Caco-2 (cell line): ENCODE measurements around the gene MAPT. TPM values are rescaled to one million over a fixed set of nuclear protein-coding genes. Genes with fewer than 3 reads are reported as not detected.

Experiments used
- BruUV-seq: library from RNA; stranded (reverse); fragments of 400-500 nt; replicated peaks from 2 replicates; lab custom pipeline; 2021; lab: Mats Ljungman, UMichigan
- CTCF ChIA-PET: fragments of 300-600 bp; sonication (Branson Sonifier 250); formaldehyde crosslinking; loops from one replicate; lab custom pipeline; 2022; ENCODE audit warnings: antibody characterized with exemption; lab: Charles Lee
- POLR2A ChIA-PET: fragments of 300-600 bp; sonication (Branson Sonifier 250); formaldehyde crosslinking; loops from one replicate; lab custom pipeline; 2022; ENCODE audit warnings: antibody characterized with exemption; lab: Charles Lee
- DNase-seq, 2 experiments: peaks; one replicate each; pipeline versions ENCODE4 v3.0.0 to v3.0.0-alpha.2; 2020 to 2022
- H3K27me3 ChIP-seq: replicated peaks from 2 replicates; pipeline ENCODE4 v1.6.0; 2011; ENCODE audit warnings: low read length; ENCODE audit not compliant: control insufficient read depth, insufficient read depth
- H3K36me3 ChIP-seq: 2 replicates; pipeline ENCODE4 v1.5.1; 2011; ENCODE audit warnings: low read length; ENCODE audit not compliant: control insufficient read depth, insufficient read depth
- H3K4me1 ChIP-seq: fragments of 250-450 bp; sonication (Bioruptor Pico); 2 replicates; pipeline ENCODE4 v1.5.1; 2020; ENCODE audit warnings: mild to moderate bottlenecking
- H3K4me3 ChIP-seq: 2 replicates; pipeline ENCODE4 v1.5.1; 2011; ENCODE audit warnings: low read depth, mild to moderate bottlenecking, control low read depth, low read length
- H3K9me3 ChIP-seq: fragments of 250-450 bp; sonication (Bioruptor Pico); 2 replicates; pipeline ENCODE4 v1.5.1; 2020; ENCODE audit warnings: mild to moderate bottlenecking, moderate library complexity
- H3K27ac Mint-ChIP-seq: one replicate; pipeline ENCODE4 v1.8.0; 2022; ENCODE audit warnings: mixed read lengths; ENCODE audit not compliant: unreplicated experiment
- H3K27me3 Mint-ChIP-seq: one replicate; pipeline ENCODE4 v1.8.0; 2022; ENCODE audit warnings: mixed read lengths; ENCODE audit not compliant: insufficient read depth, unreplicated experiment
- H3K36me3 Mint-ChIP-seq: one replicate; pipeline ENCODE4 v1.8.0; 2022; ENCODE audit warnings: mild to moderate bottlenecking, mixed read lengths; ENCODE audit not compliant: insufficient read depth, unreplicated experiment
- H3K4me1 Mint-ChIP-seq: one replicate; pipeline ENCODE4 v1.8.0; 2022; ENCODE audit warnings: low read depth, mixed read lengths; ENCODE audit not compliant: unreplicated experiment
- H3K4me3 Mint-ChIP-seq: one replicate; pipeline ENCODE4 v1.8.0; 2022; ENCODE audit warnings: mild to moderate bottlenecking, moderate library complexity, mixed read lengths; ENCODE audit not compliant: unreplicated experiment
- H3K9me3 Mint-ChIP-seq: one replicate; pipeline ENCODE4 v1.8.0; 2022; ENCODE audit warnings: mixed read lengths; ENCODE audit not compliant: unreplicated experiment
- intact Hi-C: fragments of 100-400 bp; cut with micrococcal nuclease; formaldehyde crosslinking; loops from one replicate; pipeline ENCODE4 v1.10.0; 2022; ENCODE audit not compliant: unreplicated experiment
- total RNA-seq: library from RNA; stranded (reverse); gene quantifications from 2 replicates; pipeline ENCODE4 v1.2.3, GENCODE V29; 2022
- TF ChIP-seq, protein P1 (sequence below), 2 experiments: fragments of 200-600 bp in 1 of 2; IDR thresholded peaks; 1 replicate in 1 of 2; 2 replicates in 1 of 2; pipeline versions ENCODE4 v1.5.1 to v1.8.0; 2011 to 2022; ENCODE audit warnings: antibody characterized with exemption in 1 of 2, control low read depth in 1 of 2, inconsistent platforms in 1 of 2, low read depth in 1 of 2, low read length in 1 of 2, mild to moderate bottlenecking in 1 of 2, moderate library complexity in 1 of 2; ENCODE audit not compliant: insufficient read depth in 1 of 2, severe bottlenecking in 1 of 2, unreplicated experiment in 1 of 2

Gene MAPT
- total RNA-seq, 1 experiment from 2014 or later, result 0.95 TPM

DNA sequence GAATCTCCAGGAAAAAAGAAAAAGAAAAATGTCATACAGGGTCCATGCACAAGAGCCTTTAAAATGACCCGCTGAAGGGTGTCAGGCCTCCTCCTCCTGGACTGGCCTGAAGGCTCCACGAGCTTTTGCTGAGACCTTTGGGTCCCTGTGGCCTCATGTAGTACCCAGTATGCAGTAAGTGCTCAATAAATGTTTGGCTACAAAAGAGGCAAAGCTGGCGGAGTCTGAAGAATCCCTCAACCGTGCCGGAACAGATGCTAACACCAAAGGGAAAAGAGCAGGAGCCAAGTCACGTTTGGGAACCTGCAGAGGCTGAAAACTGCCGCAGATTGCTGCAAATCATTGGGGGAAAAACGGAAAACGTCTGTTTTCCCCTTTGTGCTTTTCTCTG is 105.5 kb downstream of the MAPT start:
- DNase-seq, result no peak
- Mint-ChIP-seq H3K4me3 (no peak overlapping the region), H3K27ac (no peak overlapping the region), H3K9me3 (no peaks in the 10 kb centered on the region), H3K27me3 (no peaks in the 10 kb centered on the region), H3K36me3 (no peaks in the 10 kb centered on the region), H3K4me1 (peaks cover 6% of the 10 kb centered on the region)
- Histone ChIP-seq H3K4me1 (no peaks in the 10 kb centered on the region), H3K4me3 (no peak overlapping the region), H3K36me3 (no peaks in the 10 kb centered on the region), H3K9me3 (no peaks in the 10 kb centered on the region), H3K27me3 (no peaks in the 10 kb centered on the region)
- TF ChIP-seq, protein P1, sequence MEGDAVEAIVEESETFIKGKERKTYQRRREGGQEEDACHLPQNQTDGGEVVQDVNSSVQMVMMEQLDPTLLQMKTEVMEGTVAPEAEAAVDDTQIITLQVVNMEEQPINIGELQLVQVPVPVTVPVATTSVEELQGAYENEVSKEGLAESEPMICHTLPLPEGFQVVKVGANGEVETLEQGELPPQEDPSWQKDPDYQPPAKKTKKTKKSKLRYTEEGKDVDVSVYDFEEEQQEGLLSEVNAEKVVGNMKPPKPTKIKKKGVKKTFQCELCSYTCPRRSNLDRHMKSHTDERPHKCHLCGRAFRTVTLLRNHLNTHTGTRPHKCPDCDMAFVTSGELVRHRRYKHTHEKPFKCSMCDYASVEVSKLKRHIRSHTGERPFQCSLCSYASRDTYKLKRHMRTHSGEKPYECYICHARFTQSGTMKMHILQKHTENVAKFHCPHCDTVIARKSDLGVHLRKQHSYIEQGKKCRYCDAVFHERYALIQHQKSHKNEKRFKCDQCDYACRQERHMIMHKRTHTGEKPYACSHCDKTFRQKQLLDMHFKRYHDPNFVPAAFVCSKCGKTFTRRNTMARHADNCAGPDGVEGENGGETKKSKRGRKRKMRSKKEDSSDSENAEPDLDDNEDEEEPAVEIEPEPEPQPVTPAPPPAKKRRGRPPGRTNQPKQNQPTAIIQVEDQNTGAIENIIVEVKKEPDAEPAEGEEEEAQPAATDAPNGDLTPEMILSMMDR (IDR thresholded peaks at IDR 0.05; ENCODE audit: insufficient read depth in 1 of 2, low read depth in 1 of 2, low read length in 1 of 2, severe bottlenecking in 1 of 2, unreplicated experiment in 1 of 2), result no peak
- intact Hi-C loops, result loop anchor here (10.0 kb wide), 1 partner anchor 265 kb away; no protein-coding TSS in a partner anchor
- no TSS peak for BruUV-seq
- ChIA-PET POLR2A (no interaction called here), CTCF (no interaction called here)

DNA sequence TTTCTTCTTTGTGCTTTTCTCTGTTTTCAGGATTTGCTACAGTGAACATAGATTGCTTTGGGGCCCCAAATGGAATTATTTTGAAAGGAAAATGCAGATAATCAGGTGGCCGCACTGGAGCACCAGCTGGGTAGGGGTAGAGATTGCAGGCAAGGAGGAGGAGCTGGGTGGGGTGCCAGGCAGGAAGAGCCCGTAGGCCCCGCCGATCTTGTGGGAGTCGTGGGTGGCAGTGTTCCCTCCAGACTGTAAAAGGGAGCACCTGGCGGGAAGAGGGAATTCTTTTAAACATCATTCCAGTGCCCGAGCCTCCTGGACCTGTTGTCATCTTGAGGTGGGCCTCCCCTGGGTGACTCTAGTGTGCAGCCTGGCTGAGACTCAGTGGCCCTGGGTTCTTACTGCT is 105.9 kb downstream of the MAPT start:
- no peaks in the 10 kb centered on the region for H3K27me3 Mint-ChIP-seq
- H3K9me3 Mint-ChIP-seq, result no peaks in the 10 kb centered on the region
- H3K4me1 Mint-ChIP-seq, result peaks cover 6% of the 10 kb centered on the region
- no peaks in the 10 kb centered on the region for H3K27me3 ChIP-seq
- H3K36me3 ChIP-seq, result no peaks in the 10 kb centered on the region
- no peak overlapping the region for H3K4me3 Mint-ChIP-seq
- H3K4me1 ChIP-seq, result no peaks in the 10 kb centered on the region
- H3K4me3 ChIP-seq, result no peak overlapping the region
- TF ChIP-seq, protein P1 (IDR thresholded peaks at IDR 0.05; ENCODE audit: insufficient read depth in 1 of 2, low read depth in 1 of 2, low read length in 1 of 2, severe bottlenecking in 1 of 2, unreplicated experiment in 1 of 2), result no peak
- POLR2A ChIA-PET, result no interaction called here
- no peaks in the 10 kb centered on the region for H3K36me3 Mint-ChIP-seq
- H3K27ac Mint-ChIP-seq, result no peak overlapping the region
- no TSS peak for BruUV-seq
- H3K9me3 ChIP-seq, result no peaks in the 10 kb centered on the region
- CTCF ChIA-PET, result no interaction called here
- intact Hi-C loops, result loop anchor here (10.0 kb wide), 1 partner anchor 265 kb away; no protein-coding TSS in a partner anchor
- no peak for DNase-seq

DNA sequence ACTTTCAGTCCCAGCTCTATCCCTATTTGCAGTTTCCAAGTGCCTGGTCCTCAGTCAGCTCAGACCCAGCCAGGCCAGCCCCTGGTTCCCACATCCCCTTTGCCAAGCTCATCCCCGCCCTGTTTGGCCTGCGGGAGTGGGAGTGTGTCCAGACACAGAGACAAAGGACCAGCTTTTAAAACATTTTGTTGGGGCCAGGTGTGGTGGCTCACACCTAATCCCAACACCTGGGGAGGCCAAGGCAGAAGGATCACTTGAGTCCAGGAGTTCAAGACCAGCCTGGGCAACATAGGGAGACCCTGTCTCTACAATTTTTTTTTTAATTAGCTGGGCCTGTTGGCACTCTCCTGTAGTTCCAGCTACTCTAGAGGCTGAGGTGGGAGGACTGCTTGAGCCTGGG is 106.4 kb downstream of the MAPT start:
- H3K4me1 ChIP-seq, result no peaks in the 10 kb centered on the region
- H3K9me3 Mint-ChIP-seq, result no peaks in the 10 kb centered on the region
- ChIA-PET POLR2A (no interaction called here), CTCF (interaction anchor here (1.1 kb wide), 1 partner anchor 186 kb away, joined by 4 read pairs; no protein-coding TSS in a partner anchor)
- intact Hi-C loops, result loop anchor here (10.0 kb wide), 1 partner anchor 264 kb away; no protein-coding TSS in a partner anchor
- H3K27me3 ChIP-seq, result no peaks in the 10 kb centered on the region
- no peak overlapping the region for H3K27ac Mint-ChIP-seq
- no peak overlapping the region for H3K4me3 Mint-ChIP-seq
- peaks cover 6% of the 10 kb centered on the region for H3K4me1 Mint-ChIP-seq
- H3K36me3 ChIP-seq, result no peaks in the 10 kb centered on the region
- TF ChIP-seq, protein P1 (IDR thresholded peaks at IDR 0.05; ENCODE audit: insufficient read depth in 1 of 2, low read depth in 1 of 2, low read length in 1 of 2, severe bottlenecking in 1 of 2, unreplicated experiment in 1 of 2), result no peak
- no TSS peak for BruUV-seq
- H3K4me3 ChIP-seq, result no peak overlapping the region
- no peaks in the 10 kb centered on the region for H3K9me3 ChIP-seq
- H3K36me3 Mint-ChIP-seq, result no peaks in the 10 kb centered on the region
- H3K27me3 Mint-ChIP-seq, result no peaks in the 10 kb centered on the region
- no peak for DNase-seq
